BLaER1 treated with 17β-estradiol and CSF1 and Interleukin-3, amounts not matched to agents 10 nM and 100 nM (cell line): ENCODE measurements around the gene HMGN1.

Experiments
- H3K27ac ChIP-seq, 11 experiments: shearing (Covaris generic); formaldehyde crosslinking; 2 replicates each; pipeline ENCODE4 v1.8.1; 2022
- H3K27me3 ChIP-seq, 11 experiments: shearing (Covaris generic); formaldehyde crosslinking; 2 replicates each; pipeline ENCODE4 v1.8.1; 2022
- H3K36me3 ChIP-seq, 11 experiments: shearing (Covaris generic); formaldehyde crosslinking; 2 replicates each; pipeline ENCODE4 v1.8.1; 2022
- H3K4me1 ChIP-seq, 10 experiments: shearing (Covaris generic); formaldehyde crosslinking; 2 replicates each; pipeline ENCODE4 v1.8.1; 2022
- H3K4me2 ChIP-seq, 11 experiments: shearing (Covaris generic); formaldehyde crosslinking; 2 replicates each; pipeline ENCODE4 v1.8.1; 2022
- H3K4me3 ChIP-seq, 10 experiments: shearing (Covaris generic); formaldehyde crosslinking; 2 replicates each; pipeline ENCODE4 v1.8.1; 2022
- H3K9ac ChIP-seq, 11 experiments: shearing (Covaris generic); formaldehyde crosslinking; 2 replicates each; pipeline ENCODE4 v1.8.1; 2022
- H3K9me3 ChIP-seq, 11 experiments: shearing (Covaris generic); formaldehyde crosslinking; replicated peaks in 1 of 11; 2 replicates each; pipeline ENCODE4 v1.8.1; 2022
- H4K20me1 ChIP-seq, 11 experiments: shearing (Covaris generic); formaldehyde crosslinking; 2 replicates each; pipeline ENCODE4 v1.8.1; 2022
- Cebpa-rat ChIP-seq, 11 experiments: shearing (Covaris generic); IDR thresholded peaks; 2 replicates each; pipeline ENCODE4 v1.8.1; 2022

The HMGN1 gene

GRCh38 chr21:39330001-39330400, 18.9 kb downstream of the HMGN1 start:
- no peaks in the 10 kb centered on the region for H3K36me3 ChIP-seq
- H3K4me2 ChIP-seq = no peak overlapping the region
- H3K27ac ChIP-seq = no peak overlapping the region
- H3K27me3 ChIP-seq = no peaks in the 10 kb centered on the region
- H3K4me1 ChIP-seq = no peaks in the 10 kb centered on the region
- no peaks in the 10 kb centered on the region for H4K20me1 ChIP-seq
- no peaks in the 10 kb centered on the region for H3K9me3 ChIP-seq
- no peak overlapping the region for H3K4me3 ChIP-seq
- no peak for TF ChIP-seq Cebpa-rat (IDR thresholded peaks at IDR 0.05)
- no peak overlapping the region for H3K9ac ChIP-seq

GRCh38 chr21:39327727-39328126, 21.2 kb downstream of the HMGN1 start:
- Histone ChIP-seq H3K4me3 (no peak overlapping the region), H3K4me2 (no peak overlapping the region), H3K27ac (no peak overlapping the region), H3K9me3 (no peaks in the 10 kb centered on the region), H3K27me3 (no peaks in the 10 kb centered on the region), H4K20me1 (no peaks in the 10 kb centered on the region), H3K36me3 (no peaks in the 10 kb centered on the region), H3K4me1 (no peaks in the 10 kb centered on the region), H3K9ac (no peak overlapping the region)
- no peak for TF ChIP-seq Cebpa-rat (IDR thresholded peaks at IDR 0.05)

GRCh38 chr21:39326607-39327307, 22.1 kb downstream of the HMGN1 start:
- no peak overlapping the region for H3K9ac ChIP-seq

GRCh38 chr21:39325458-39325857, 23.4 kb downstream of the HMGN1 start:
- Histone ChIP-seq H3K27me3 (no peaks in the 10 kb centered on the region), H3K27ac (no peak overlapping the region), H3K4me3 (no peak overlapping the region), H3K9ac (no peak overlapping the region), H3K36me3 (no peaks in the 10 kb centered on the region), H3K9me3 (no peaks in the 10 kb centered on the region), H3K4me1 (no peaks in the 10 kb centered on the region), H4K20me1 (no peaks in the 10 kb centered on the region), H3K4me2 (no peak overlapping the region)
- no peak for TF ChIP-seq Cebpa-rat (IDR thresholded peaks at IDR 0.05)

More at GRCh38 chr21:39326607-39327307, 22.1 kb downstream of the HMGN1 start:
- no peaks in the 10 kb centered on the region for H3K27me3 ChIP-seq
- no peak overlapping the region for H3K4me3 ChIP-seq
- H3K36me3 ChIP-seq = no peaks in the 10 kb centered on the region
- TF ChIP-seq Cebpa-rat (IDR thresholded peaks at IDR 0.05) = no peak
- no peak overlapping the region for H3K4me2 ChIP-seq
- no peak overlapping the region for H3K27ac ChIP-seq
- no peaks in the 10 kb centered on the region for H4K20me1 ChIP-seq
- H3K4me1 ChIP-seq = no peaks in the 10 kb centered on the region
- no peaks in the 10 kb centered on the region for H3K9me3 ChIP-seq

- no peak for TF ChIP-seq Cebpa-rat (IDR thresholded peaks at IDR 0.05)
- no peak overlapping the region for H3K9ac ChIP-seq
- H3K9me3 ChIP-seq = no peaks in the 10 kb centered on the region
- no peaks in the 10 kb centered on the region for H4K20me1 ChIP-seq
- H3K27me3 ChIP-seq = no peaks in the 10 kb centered on the region
- peaks cover 12 to 17% (median 14%) of the 10 kb centered on the region in 10 experiments for H3K4me1 ChIP-seq
- H3K4me2 ChIP-seq = no peak overlapping the region
- no peaks in the 10 kb centered on the region for H3K36me3 ChIP-seq
- no peak overlapping the region for H3K27ac ChIP-seq
- no peak overlapping the region for H3K4me3 ChIP-seq
These were observed 27.5 kb downstream of the HMGN1 start for GRCh38 chr21:39321424-39321823.

GRCh38 chr21:39319814-39320332, 29.0 kb downstream of the HMGN1 start:
- no peaks in the 10 kb centered on the region for H3K27me3 ChIP-seq
- no peak overlapping the region for H3K4me3 ChIP-seq
- no peak overlapping the region for H3K9ac ChIP-seq
- H3K27ac ChIP-seq = no peak overlapping the region
- H3K4me2 ChIP-seq = no peak overlapping the region
- H3K9me3 ChIP-seq = no peaks in the 10 kb centered on the region
- TF ChIP-seq Cebpa-rat (IDR thresholded peaks at IDR 0.05) = no peak
- H4K20me1 ChIP-seq = no peaks in the 10 kb centered on the region
- H3K36me3 ChIP-seq = no peaks in the 10 kb centered on the region
- H3K4me1 ChIP-seq = peaks cover 14 to 31% (median 27%) of the 10 kb centered on the region in 10 experiments

GRCh38 chr21:39319251-39319756, 29.6 kb downstream of the HMGN1 start:
- Histone ChIP-seq H4K20me1 (no peaks in the 10 kb centered on the region), H3K4me1 (peaks cover 18 to 36% (median 33%) of the 10 kb centered on the region in 10 experiments), H3K4me3 (no peak overlapping the region), H3K27ac (no peak overlapping the region), H3K36me3 (no peaks in the 10 kb centered on the region), H3K9ac (no peak overlapping the region), H3K27me3 (no peaks in the 10 kb centered on the region), H3K9me3 (no peaks in the 10 kb centered on the region), H3K4me2 (no peak overlapping the region)
- no peak for TF ChIP-seq Cebpa-rat (IDR thresholded peaks at IDR 0.05)

- H3K4me3 ChIP-seq = no peak overlapping the region
- peak overlapping the region; percentile 0 to 46 (median 29); a peak in 19 of 22 replicates for H3K4me2 ChIP-seq
- no peak overlapping the region for H3K27ac ChIP-seq
- TF ChIP-seq Cebpa-rat (IDR thresholded peaks at IDR 0.05) = no peak
- no peaks in the 10 kb centered on the region for H3K9me3 ChIP-seq
- no peak overlapping the region for H3K9ac ChIP-seq
- H4K20me1 ChIP-seq = no peaks in the 10 kb centered on the region
- peaks cover 18 to 36% (median 34%) of the 10 kb centered on the region in 10 experiments for H3K4me1 ChIP-seq
- H3K27me3 ChIP-seq = no peaks in the 10 kb centered on the region
- H3K36me3 ChIP-seq = no peaks in the 10 kb centered on the region
These were observed 30.6 kb downstream of the HMGN1 start for GRCh38 chr21:39318091-39318959.
